OCI-LY1 (cell line): Measurements from ENCODE around the gene XYLT1.

Experiments
- H2AFZ ChIP-seq: fragments of 200-600 bp; sonication (generic), shearing (Covaris generic); 2 replicates; pipeline ENCODE4 v1.6.0; 2014; ENCODE audit warnings: antibody characterized with exemption, mild to moderate bottlenecking, low read length
- H3F3A ChIP-seq: fragments of 200-600 bp; sonication (generic), shearing (Covaris generic); 2 replicates; pipeline ENCODE4 v1.6.0; 2014; ENCODE audit warnings: mild to moderate bottlenecking, antibody characterized with exemption, low read length, moderate library complexity; ENCODE audit not compliant: insufficient read depth
- H3K27ac ChIP-seq: fragments of 200-600 bp; sonication (generic); 2 replicates; pipeline ENCODE4 v1.5.1; 2014; ENCODE audit warnings: low read length, mixed run types, mild to moderate bottlenecking, low read depth; ENCODE audit not compliant: poor library complexity, severe bottlenecking
- H3K27me3 ChIP-seq: fragments of 200-600 bp; sonication (generic); 2 replicates; pipeline ENCODE4 v1.6.0; 2014; ENCODE audit warnings: antibody characterized with exemption, mild to moderate bottlenecking, low read length, moderate library complexity; ENCODE audit not compliant: insufficient read depth
- H3K36me3 ChIP-seq: fragments of 200-600 bp; sonication (generic); 2 replicates; pipeline ENCODE4 v1.6.1; 2014; ENCODE audit warnings: mild to moderate bottlenecking, antibody characterized with exemption, low read length, moderate library complexity, mixed read lengths; ENCODE audit not compliant: insufficient read depth
- H3K4me1 ChIP-seq: fragments of 200-600 bp; sonication (generic); 2 replicates; pipeline ENCODE4 v1.5.1; 2014; ENCODE audit warnings: mild to moderate bottlenecking, low read length, moderate library complexity; ENCODE audit not compliant: insufficient read depth, severe bottlenecking
- H3K4me2 ChIP-seq: fragments of 200-600 bp; sonication (generic), shearing (Covaris generic); 2 replicates; pipeline ENCODE4 v1.6.1; 2014; ENCODE audit warnings: low read length
- H3K4me3 ChIP-seq: fragments of 200-600 bp; sonication (generic); 2 replicates; pipeline ENCODE4 v1.5.1; 2014; ENCODE audit warnings: low read length, low read depth, mild to moderate bottlenecking, mixed read lengths; ENCODE audit not compliant: poor library complexity, severe bottlenecking
- H3K79me2 ChIP-seq: fragments of 200-600 bp; shearing (Covaris generic); 2 replicates; pipeline ENCODE4 v1.6.1; 2016; ENCODE audit warnings: mixed run types, low read length, mixed read lengths; ENCODE audit not compliant: insufficient read depth
- H3K9ac ChIP-seq: fragments of 200-600 bp; sonication (generic), shearing (Covaris generic); 2 replicates; pipeline ENCODE4 v1.6.1; 2014; ENCODE audit warnings: mild to moderate bottlenecking, low read length, mixed read lengths
- H3K9me2 ChIP-seq: fragments of 200-600 bp; sonication (generic), shearing (Covaris generic); 2 replicates; pipeline ENCODE4 v1.6.1; 2014; ENCODE audit warnings: low read depth, mild to moderate bottlenecking, low read length, mixed read lengths
- H3K9me3 ChIP-seq: fragments of 200-600 bp; shearing (Covaris generic); 2 replicates; pipeline ENCODE4 v1.6.1; 2014; ENCODE audit warnings: low read length, mixed read lengths
- H4K20me1 ChIP-seq: fragments of 200-600 bp; sonication (generic), shearing (Covaris generic); 2 replicates; pipeline ENCODE4 v1.6.0; 2016; ENCODE audit warnings: mild to moderate bottlenecking, low read length; ENCODE audit not compliant: insufficient read depth
- EZH2 ChIP-seq: fragments of 200-600 bp; sonication (generic), shearing (Covaris generic); IDR thresholded peaks from 2 replicates; pipeline ENCODE4 v1.8.0; 2017; ENCODE audit warnings: borderline replicate concordance, mixed run types, mild to moderate bottlenecking, antibody characterized with exemption, low read length, moderate library complexity, mixed read lengths
- TF ChIP-seq, protein P1 (sequence below): fragments of 200-600 bp; sonication (generic), shearing (Covaris generic); IDR thresholded peaks from 2 replicates; pipeline ENCODE4 v1.5.1; 2017; ENCODE audit warnings: mild to moderate bottlenecking, antibody characterized with exemption, low read length, moderate library complexity, mixed read lengths

XYLT1 gene

GRCh38 chr16:17159617-17160016 lies 311.1 kb downstream of the XYLT1 start:
- peaks cover 41% of the 10 kb centered on the region; the same call in 1 of the 2 replicates for H3K36me3 ChIP-seq
- H2AFZ ChIP-seq = no peak overlapping the region
- no peaks in the 10 kb centered on the region for H3K9me2 ChIP-seq
- H3K9ac ChIP-seq = no peak overlapping the region
- no peak overlapping the region for H3K27ac ChIP-seq
- no peaks in the 10 kb centered on the region for H4K20me1 ChIP-seq
- no peaks in the 10 kb centered on the region for H3K27me3 ChIP-seq
- no peak overlapping the region for H3K4me3 ChIP-seq
- H3K9me3 ChIP-seq = no peaks in the 10 kb centered on the region
- peaks cover 6% of the 10 kb centered on the region for H3K4me1 ChIP-seq
- TF ChIP-seq, protein P1, sequence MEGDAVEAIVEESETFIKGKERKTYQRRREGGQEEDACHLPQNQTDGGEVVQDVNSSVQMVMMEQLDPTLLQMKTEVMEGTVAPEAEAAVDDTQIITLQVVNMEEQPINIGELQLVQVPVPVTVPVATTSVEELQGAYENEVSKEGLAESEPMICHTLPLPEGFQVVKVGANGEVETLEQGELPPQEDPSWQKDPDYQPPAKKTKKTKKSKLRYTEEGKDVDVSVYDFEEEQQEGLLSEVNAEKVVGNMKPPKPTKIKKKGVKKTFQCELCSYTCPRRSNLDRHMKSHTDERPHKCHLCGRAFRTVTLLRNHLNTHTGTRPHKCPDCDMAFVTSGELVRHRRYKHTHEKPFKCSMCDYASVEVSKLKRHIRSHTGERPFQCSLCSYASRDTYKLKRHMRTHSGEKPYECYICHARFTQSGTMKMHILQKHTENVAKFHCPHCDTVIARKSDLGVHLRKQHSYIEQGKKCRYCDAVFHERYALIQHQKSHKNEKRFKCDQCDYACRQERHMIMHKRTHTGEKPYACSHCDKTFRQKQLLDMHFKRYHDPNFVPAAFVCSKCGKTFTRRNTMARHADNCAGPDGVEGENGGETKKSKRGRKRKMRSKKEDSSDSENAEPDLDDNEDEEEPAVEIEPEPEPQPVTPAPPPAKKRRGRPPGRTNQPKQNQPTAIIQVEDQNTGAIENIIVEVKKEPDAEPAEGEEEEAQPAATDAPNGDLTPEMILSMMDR = no peak
- no peak for TF ChIP-seq EZH2
- H3F3A ChIP-seq = no peaks in the 10 kb centered on the region
- no peak overlapping the region for H3K4me2 ChIP-seq
- H3K79me2 ChIP-seq = no peaks in the 10 kb centered on the region

DNA sequence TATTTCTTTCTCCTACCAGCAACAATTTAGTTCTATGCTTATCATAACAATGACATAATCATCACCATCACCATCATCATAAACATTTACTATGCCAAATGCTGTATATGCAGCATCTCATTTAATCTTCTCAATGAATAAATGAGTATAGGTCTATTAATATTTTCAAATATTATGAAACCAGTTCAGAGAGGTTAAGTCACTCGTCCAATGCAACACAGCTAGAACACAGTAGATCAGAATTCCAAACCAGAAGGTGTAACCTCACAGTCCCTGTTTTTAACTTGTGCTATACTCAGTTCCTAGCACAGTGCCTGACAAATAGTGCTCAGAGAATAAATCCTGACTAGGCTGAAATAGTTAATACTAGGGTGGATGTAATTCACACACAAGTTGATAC lies 314.8 kb downstream of the XYLT1 start:
- Histone ChIP-seq H3K36me3 (peaks cover 42% of the 10 kb centered on the region; the same call in 1 of the 2 replicates), H3K9me2 (no peaks in the 10 kb centered on the region), H3K4me2 (no peak overlapping the region), H4K20me1 (no peaks in the 10 kb centered on the region), H3F3A (no peaks in the 10 kb centered on the region), H3K27ac (no peak overlapping the region), H3K27me3 (no peaks in the 10 kb centered on the region), H3K79me2 (no peaks in the 10 kb centered on the region), H3K4me1 (no peaks in the 10 kb centered on the region), H3K9me3 (no peaks in the 10 kb centered on the region), H2AFZ (no peak overlapping the region), H3K4me3 (no peak overlapping the region), H3K9ac (no peak overlapping the region)
- TF ChIP-seq, protein P1 = no peak
- no peak for TF ChIP-seq EZH2

- Histone ChIP-seq H3K9ac (no peak overlapping the region), H3K79me2 (no peaks in the 10 kb centered on the region), H3K4me3 (no peak overlapping the region), H3F3A (no peaks in the 10 kb centered on the region), H3K9me3 (no peaks in the 10 kb centered on the region), H2AFZ (no peak overlapping the region), H3K4me2 (no peak overlapping the region), H3K9me2 (no peaks in the 10 kb centered on the region), H4K20me1 (no peaks in the 10 kb centered on the region), H3K27me3 (no peaks in the 10 kb centered on the region), H3K4me1 (no peaks in the 10 kb centered on the region), H3K27ac (no peak overlapping the region), H3K36me3 (peaks cover 42% of the 10 kb centered on the region; the same call in 1 of the 2 replicates)
- TF ChIP-seq, protein P1 = no peak
- TF ChIP-seq EZH2 = no peak
These were observed 315.3 kb downstream of the XYLT1 start for GRCh38 chr16:17155485-17155884.
